H9 (cell line): ENCODE measurements around the gene EML5. TPM values are rescaled to one million over a fixed set of nuclear protein-coding genes. Genes with fewer than 3 reads are reported as not detected.

ENCODE experiments used
- DNase-seq: peaks from one replicate; pipeline ENCODE4 v3.0.0-alpha.2; 2017
- H2AFZ ChIP-seq: one replicate; pipeline ENCODE4 v1.6.1; 2013; ENCODE audit warnings: mild to moderate bottlenecking, low read length, control low read depth, moderate library complexity
- H2AK5ac ChIP-seq: 2 replicates; pipeline ENCODE4 v1.6.1; 2013; ENCODE audit warnings: low read length, control low read depth, mixed read lengths; ENCODE audit not compliant: insufficient read length
- H2BK120ac ChIP-seq: one replicate; pipeline ENCODE4 v1.6.1; 2013; ENCODE audit warnings: low read depth, mild to moderate bottlenecking, low read length, control low read depth, inconsistent platforms; ENCODE audit not compliant: poor library complexity, severe bottlenecking
- H2BK12ac ChIP-seq: 2 replicates; pipeline ENCODE4 v1.6.1; 2013; ENCODE audit warnings: low read length, control low read depth, mixed read lengths, low read depth; ENCODE audit not compliant: insufficient read length
- H2BK15ac ChIP-seq: 2 replicates; pipeline ENCODE4 v1.6.1; 2013; ENCODE audit warnings: low read depth, low read length, control low read depth
- H2BK20ac ChIP-seq: one replicate; pipeline ENCODE4 v1.6.1; 2013; ENCODE audit warnings: low read depth, mild to moderate bottlenecking, low read length, control low read depth, inconsistent platforms; ENCODE audit not compliant: poor library complexity, severe bottlenecking
- H2BK5ac ChIP-seq: 2 replicates; pipeline ENCODE4 v1.6.1; 2013; ENCODE audit warnings: low read length, control low read depth, mixed read lengths; ENCODE audit not compliant: insufficient read length
- H3K14ac ChIP-seq: 2 replicates; pipeline ENCODE4 v1.6.1; 2013; ENCODE audit warnings: low read length, control low read depth; ENCODE audit not compliant: insufficient read depth
- H3K18ac ChIP-seq: 2 replicates; pipeline ENCODE4 v1.6.1; 2013; ENCODE audit warnings: low read depth, mild to moderate bottlenecking, mixed read lengths, low read length, control low read depth; ENCODE audit not compliant: insufficient read length
- H3K23ac ChIP-seq: 2 replicates; pipeline ENCODE4 v1.6.1; 2013; ENCODE audit warnings: low read length, control low read depth, mixed read lengths, low read depth; ENCODE audit not compliant: insufficient read length
- H3K23me2 ChIP-seq: 2 replicates; pipeline ENCODE4 v1.6.1; 2013; ENCODE audit warnings: low read depth, mild to moderate bottlenecking, mixed read lengths, low read length, control low read depth; ENCODE audit not compliant: insufficient read length, poor library complexity, severe bottlenecking
- H3K27ac ChIP-seq: 2 replicates; pipeline ENCODE4 v1.5.1; 2013; ENCODE audit warnings: low read length, control low read depth, mixed read lengths, low read depth; ENCODE audit not compliant: insufficient read length
- H3K27me3 ChIP-seq: 2 replicates; pipeline ENCODE4 v1.6.1; 2013; ENCODE audit warnings: low read length, control low read depth, inconsistent platforms; ENCODE audit not compliant: insufficient read depth
- H3K4ac ChIP-seq: 2 replicates; pipeline ENCODE4 v1.6.1; 2013; ENCODE audit warnings: low read depth, mild to moderate bottlenecking, control low read depth, inconsistent platforms, low read length, moderate library complexity
- H3K4me1 ChIP-seq: 2 replicates; pipeline ENCODE4 v1.6.1; 2013; ENCODE audit warnings: low read length, control low read depth, inconsistent platforms; ENCODE audit not compliant: insufficient read depth
- H3K4me2 ChIP-seq: 2 replicates; pipeline ENCODE4 v1.6.1; 2013; ENCODE audit warnings: low read length, control low read depth, mixed read lengths; ENCODE audit not compliant: insufficient read length, insufficient read depth
- H3K56ac ChIP-seq: 2 replicates; pipeline ENCODE4 v1.6.1; 2013; ENCODE audit warnings: low read depth, mild to moderate bottlenecking, mixed read lengths, low read length, control low read depth; ENCODE audit not compliant: insufficient read length
- H3K79me1 ChIP-seq: 2 replicates; pipeline ENCODE4 v1.6.1; 2013; ENCODE audit warnings: low read depth, mild to moderate bottlenecking, moderate library complexity, low read length, control low read depth, inconsistent platforms; ENCODE audit not compliant: insufficient read depth, poor library complexity, severe bottlenecking
- H3K79me2 ChIP-seq: 2 replicates; pipeline ENCODE4 v1.6.1; 2013; ENCODE audit warnings: low read length, control low read depth, inconsistent platforms; ENCODE audit not compliant: insufficient read depth
- H3K9ac ChIP-seq: 2 replicates; pipeline ENCODE4 v1.6.1; 2013; ENCODE audit warnings: low read length, control low read depth, mixed read lengths; ENCODE audit not compliant: insufficient read length; ENCODE audit errors: extremely low read depth
- H3K9me3 ChIP-seq: one replicate; pipeline ENCODE4 v1.6.1; 2013; ENCODE audit warnings: low read depth, low read length, inconsistent platforms; ENCODE audit not compliant: control insufficient read depth
- H3T11ph ChIP-seq: one replicate; pipeline ENCODE4 v1.6.1; 2013; ENCODE audit warnings: mild to moderate bottlenecking, low read length, control low read depth, inconsistent platforms
- H4K20me1 ChIP-seq: one replicate; pipeline ENCODE4 v1.6.1; 2013; ENCODE audit not compliant: control insufficient read depth, insufficient read length, insufficient read depth
- H4K5ac ChIP-seq: 2 replicates; pipeline ENCODE4 v1.6.1; 2013; ENCODE audit warnings: low read depth, mild to moderate bottlenecking, mixed read lengths, low read length, control low read depth; ENCODE audit not compliant: insufficient read length
- H4K8ac ChIP-seq: replicated peaks from 2 replicates; pipeline ENCODE4 v1.6.1; 2013; ENCODE audit warnings: low read length, control low read depth, mixed read lengths, low read depth; ENCODE audit not compliant: insufficient read length
- H4K91ac ChIP-seq: 2 replicates; pipeline ENCODE4 v1.6.1; 2013; ENCODE audit warnings: low read depth, mild to moderate bottlenecking, moderate library complexity, mixed read lengths, low read length, control low read depth; ENCODE audit not compliant: insufficient read length
- H3K27ac Mint-ChIP-seq, 3 experiments: 2 replicates in 2 of 3; 3 replicates in 1 of 3; pipeline ENCODE4 v1.8.0; 2020 to 2021; ENCODE audit warnings: mixed read lengths in 3 of 3, mild to moderate bottlenecking in 1 of 3, moderate library complexity in 1 of 3
- H3K27me3 Mint-ChIP-seq: 2 replicates; pipeline ENCODE4 v1.8.0; 2021; ENCODE audit warnings: low read depth, mild to moderate bottlenecking, moderate library complexity, mixed read lengths
- H3K36me3 Mint-ChIP-seq, 3 experiments: 2 replicates in 2 of 3; 3 replicates in 1 of 3; pipeline ENCODE4 v1.8.0; 2020 to 2021; ENCODE audit warnings: low read depth in 3 of 3, mixed read lengths in 3 of 3; ENCODE audit not compliant: insufficient read depth in 1 of 3
- H3K4me1 Mint-ChIP-seq, 2 experiments: 2 replicates each; pipeline ENCODE4 v1.8.0; 2020; ENCODE audit warnings: mixed read lengths in 2 of 2
- H3K4me3 Mint-ChIP-seq, 2 experiments: 2 replicates in 1 of 2; 3 replicates in 1 of 2; pipeline ENCODE4 v1.8.0; 2020 to 2021; ENCODE audit warnings: mild to moderate bottlenecking in 2 of 2, mixed read lengths in 2 of 2, moderate library complexity in 1 of 2
- H3K9me3 Mint-ChIP-seq, 2 experiments: 2 replicates in 1 of 2; 3 replicates in 1 of 2; pipeline ENCODE4 v1.8.0; 2020; ENCODE audit warnings: mild to moderate bottlenecking in 2 of 2, mixed read lengths in 2 of 2, moderate library complexity in 1 of 2
- CTCF ChIP-seq: fragments of 200-600 bp; sonication (generic); conservative IDR thresholded peaks from 3 replicates; pipeline ENCODE4 v1.8.0; 2021; ENCODE audit warnings: antibody characterized with exemption, mild to moderate bottlenecking
- WGBS: extraction: QIAGEN DNeasy Blood & Tissue Kit; methylation state at CpG from one replicate; pipeline ENCODE4 v1.1.7; 2013; ENCODE audit warnings: missing lambda C conversion rate, low lambda C conversion rate, mixed read lengths; ENCODE audit not compliant: insufficient read length; ENCODE audit errors: extremely low coverage; 5-methylcytosine and 5-hydroxymethylcytosine counted together
- total RNA-seq: library from RNA; stranded (reverse); gene quantifications from 2 replicates; pipeline ENCODE4 v1.2.1, GENCODE V29; 2021

Gene EML5
- total RNA-seq, 1 experiment from 2014 or later = 0.81 TPM

- no peak overlapping the region for H2BK5ac ChIP-seq
- no peak overlapping the region for H3K18ac ChIP-seq
- no peak overlapping the region for H3K9ac ChIP-seq
- no peak overlapping the region for H3K27ac ChIP-seq
- H3T11ph ChIP-seq = no peak overlapping the region
- H3K27me3 Mint-ChIP-seq = no peaks in the 10 kb centered on the region
- no peaks in the 10 kb centered on the region for H3K23me2 ChIP-seq
- no peak overlapping the region for H3K4ac ChIP-seq
- H4K20me1 ChIP-seq = no peaks in the 10 kb centered on the region
- H2AK5ac ChIP-seq = no peak overlapping the region
- H3K9me3 ChIP-seq = no peaks in the 10 kb centered on the region
- no peaks in the 10 kb centered on the region for H3K27me3 ChIP-seq
- H3K23ac ChIP-seq = no peak overlapping the region
- DNase-seq = no peak
- no peak overlapping the region for H2BK15ac ChIP-seq
- H3K14ac ChIP-seq = no peak overlapping the region
- H4K91ac ChIP-seq = no peak overlapping the region
- H3K27ac Mint-ChIP-seq = no peak overlapping the region
- H3K9me3 Mint-ChIP-seq = no peaks in the 10 kb centered on the region
- no peak overlapping the region for H2BK12ac ChIP-seq
- no peak overlapping the region for H4K8ac ChIP-seq
- H3K36me3 Mint-ChIP-seq = no peaks in the 10 kb centered on the region; a peak in 2 of 7 replicates
- no peaks in the 10 kb centered on the region for H3K79me1 ChIP-seq
- no peak overlapping the region for H2BK20ac ChIP-seq
- H3K4me1 ChIP-seq = no peaks in the 10 kb centered on the region
- WGBS = no CpG with 5 or more reads among the region's 1 CpG
- TF ChIP-seq CTCF = no peak
- H2AFZ ChIP-seq = no peak overlapping the region
- H3K56ac ChIP-seq = no peak overlapping the region
- no peak overlapping the region for H2BK120ac ChIP-seq
- H3K4me3 Mint-ChIP-seq = no peak overlapping the region
- H4K5ac ChIP-seq = no peak overlapping the region
- H3K4me1 Mint-ChIP-seq = peaks cover 3 to 10% of the 10 kb centered on the region in 2 experiments; a peak in 2 of 4 replicates
- no peaks in the 10 kb centered on the region for H3K79me2 ChIP-seq
- no peak overlapping the region for H3K4me2 ChIP-seq
Measured at GRCh38 chr14:88842414-88842813, 49.7 kb upstream of the EML5 start.
